ENCODE data around the gene ELMO2.

Gene ELMO2

GRCh38 chr20:46401478-46401860 lies 4.9 kb downstream of the ELMO2 start:
- H3K27ac ChIP-seq, result no peak overlapping the region
- POLR2A ChIA-PET (ENCODE audit: low non-redundant PET), result no interaction called here
- CTCF ChIA-PET, result interaction anchor here (0.6 to 1.2 kb wide), 2 partner anchors 27 to 28 kb away, joined by 3 to 5 read pairs; no protein-coding TSS in a partner anchor
- TF ChIP-seq CTCF (conservative IDR thresholded peaks at IDR 0.05; ENCODE audit: low read depth), result no peak
- no peak for DNase-seq (ENCODE audit: low spot score)

- TF ChIP-seq CTCF (conservative IDR thresholded peaks at IDR 0.05; ENCODE audit: low read depth), result no peak
- no peak overlapping the region for H3K27ac ChIP-seq
- POLR2A ChIA-PET (ENCODE audit: low non-redundant PET), result no interaction called here
- CTCF ChIA-PET, result interaction anchor here (0.6 to 1.2 kb wide), 2 partner anchors 28 kb away, joined by 3 to 5 read pairs; no protein-coding TSS in a partner anchor
- DNase-seq (ENCODE audit: low spot score), result no peak
Measured at GRCh38 chr20:46400828-46401477, 5.5 kb downstream of the ELMO2 start.

DNA sequence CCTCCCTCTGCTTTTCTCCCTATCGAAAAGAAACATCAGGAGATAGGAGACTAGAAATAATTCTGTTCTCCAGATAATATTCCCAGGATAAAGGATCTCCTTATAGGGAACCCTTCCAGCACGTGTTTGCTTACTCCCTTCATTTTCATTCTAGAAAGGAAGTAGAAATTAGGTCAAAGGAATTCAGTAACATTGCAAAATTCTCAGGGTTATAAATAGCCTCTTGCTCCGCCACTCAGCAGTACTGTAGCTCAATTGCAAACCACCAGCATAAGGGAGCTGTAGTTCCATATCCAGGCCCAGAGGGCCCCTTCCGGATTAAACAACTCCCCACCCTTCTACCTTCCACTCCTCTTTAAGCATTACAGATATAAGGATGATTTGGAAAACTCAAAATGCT lies 6.2 kb downstream of the ELMO2 start:
- ChIA-PET POLR2A (ENCODE audit: low non-redundant PET) (no interaction called here), CTCF (interaction anchor here (1.2 kb wide), 1 partner anchor 27 kb away, joined by 3 read pairs; no protein-coding TSS in a partner anchor)
- no peak overlapping the region for H3K27ac ChIP-seq
- DNase-seq (ENCODE audit: low spot score), result no peak
- TF ChIP-seq CTCF (conservative IDR thresholded peaks at IDR 0.05; ENCODE audit: low read depth), result no peak

DNA sequence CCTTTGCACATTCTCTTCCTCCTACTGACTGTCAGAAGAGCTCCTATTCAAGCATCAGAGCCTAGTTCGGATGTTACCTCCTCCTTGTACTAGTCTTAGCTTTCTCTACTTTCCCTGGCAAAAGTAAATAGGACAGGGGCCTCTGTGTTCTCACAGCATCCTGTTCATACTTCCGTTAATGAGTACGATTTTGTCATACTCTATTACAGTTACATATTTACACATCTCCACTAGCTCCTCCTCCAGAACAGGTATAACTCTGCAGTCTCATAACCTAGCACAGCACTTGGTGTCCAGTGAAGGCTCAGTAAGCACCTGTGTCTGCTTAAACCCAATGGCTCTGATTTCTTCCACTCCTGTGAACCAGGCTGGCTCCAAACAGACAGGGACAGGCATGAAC lies 7.0 kb downstream of the ELMO2 start:
- ChIA-PET CTCF (interaction anchor here (0.6 kb wide), 1 partner anchor 407 kb away, joined by 4 read pairs; no protein-coding TSS in a partner anchor), POLR2A (ENCODE audit: low non-redundant PET) (no interaction called here)
- TF ChIP-seq CTCF (conservative IDR thresholded peaks at IDR 0.05; ENCODE audit: low read depth), result no peak
- H3K27ac ChIP-seq, result peak overlapping the region; percentile 24; the same call in 1 of the 2 replicates
- no peak for DNase-seq (ENCODE audit: low spot score)

GRCh38 chr20:46398963-46399362 lies 7.5 kb downstream of the ELMO2 start:
- ChIA-PET POLR2A (ENCODE audit: low non-redundant PET) (no interaction called here), CTCF (no interaction called here)
- TF ChIP-seq CTCF (conservative IDR thresholded peaks at IDR 0.05; ENCODE audit: low read depth), result no peak
- no peak for DNase-seq (ENCODE audit: low spot score)
- H3K27ac ChIP-seq, result no peak overlapping the region

- DNase-seq (ENCODE audit: low spot score), result no peak
- POLR2A ChIA-PET (ENCODE audit: low non-redundant PET), result no interaction called here
- CTCF ChIA-PET, result no interaction called here
Measured at GRCh38 chr20:46396052-46396740, 10.2 kb downstream of the ELMO2 start.

More at GRCh38 chr20:46396052-46396740, 10.2 kb downstream of the ELMO2 start:
- H3K27ac ChIP-seq, result no peak overlapping the region
- TF ChIP-seq CTCF (conservative IDR thresholded peaks at IDR 0.05; ENCODE audit: low read depth), result no peak

All from RWPE1 (cell line).